Measurements from ENCODE around the gene MET. TPM values are rescaled to one million over a fixed set of nuclear protein-coding genes. Genes with fewer than 3 reads are reported as not detected.
A peak's percentile ranks its signal among the peaks of the same experiment; 100 is the strongest.

MET gene
- total and polyA plus RNA-seq, 10 donors: 0.68 to 28.8 (median 19.1) TPM

DNA sequence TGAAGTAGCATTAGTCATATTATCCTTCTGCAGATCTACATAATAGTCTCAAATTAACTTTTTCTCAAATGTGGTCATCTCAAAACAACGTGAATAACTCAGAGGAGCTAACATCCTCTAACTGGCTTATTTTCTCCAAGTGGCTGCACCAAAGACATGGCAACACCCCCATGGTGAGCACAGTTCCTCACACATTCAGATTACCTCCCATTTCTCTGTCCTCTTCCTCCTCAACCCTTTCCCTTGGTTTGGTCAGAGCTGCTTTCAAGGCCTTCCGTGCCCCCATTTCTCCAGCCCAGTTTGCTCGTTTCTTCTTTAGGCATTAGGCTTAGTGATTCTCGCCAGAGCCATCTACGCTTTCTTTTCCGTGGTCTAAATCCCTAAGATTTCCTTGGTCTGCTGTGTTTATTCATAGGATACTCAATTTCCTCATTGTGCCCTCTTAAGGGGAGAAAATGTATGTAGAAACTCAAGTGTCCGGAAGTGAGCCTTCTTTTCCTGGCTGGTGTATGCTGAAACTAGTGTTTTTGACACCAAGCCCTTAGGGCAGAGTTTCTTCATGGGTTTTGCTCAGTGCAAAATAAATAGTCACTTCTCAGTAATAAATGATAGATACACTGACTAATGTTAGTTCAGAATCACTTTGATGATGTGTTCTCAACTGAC is 2.6 kb downstream of the MET start:
- Histone ChIP-seq H3K4me3 (peak overlapping the region in 2 of 8 donors; percentile 53 to 73), H3K9me3 (peaks cover 0 to 2% (median 0%) of the 10 kb centered on the region in 8 donors), H3K36me3 (no peaks in the 10 kb centered on the region), H3K4me1 (peaks cover 6 to 22% (median 16%) of the 10 kb centered on the region in 6 donors), H3K27ac (no peak overlapping the region), H3K27me3 (replicated peaks in 1 of 7) (peaks cover 0 to 69% (median 32%) of the 10 kb centered on the region in 7 donors)
- TF ChIP-seq CTCF (IDR thresholded peaks at IDR 0.05 in 8 of 11, conservative IDR thresholded peaks at IDR 0.05 in 3 of 11) (no peak), POLR2A (IDR thresholded peaks at IDR 0.05) (no peak), POLR2AphosphoS5 (IDR thresholded peaks at IDR 0.05) (no peak)
- no peak for DNase-seq
- intact Hi-C loops (cut with DNase I; ENCODE audit: low total_unique reads): no loop called here
- 64 to 79% (median 70%) methylated on average over 7 of the region's 7 CpGs for WGBS, 5 donors

GRCh38 chr7:116675812-116676355 is 3.9 kb downstream of the MET start:
- no peaks in the 10 kb centered on the region for H3K9me3 ChIP-seq
- H3K4me3 ChIP-seq: no peak overlapping the region
- peaks cover 6 to 19% (median 16%) of the 10 kb centered on the region in 6 donors for H3K4me1 ChIP-seq
- H3K27ac ChIP-seq: no peak overlapping the region
- DNase-seq: no peak
- peaks cover 0 to 62% (median 28%) of the 10 kb centered on the region in 7 donors for H3K27me3 ChIP-seq (replicated peaks in 1 of 7)
- no peak for TF ChIP-seq POLR2AphosphoS5 (IDR thresholded peaks at IDR 0.05)
- TF ChIP-seq CTCF (IDR thresholded peaks at IDR 0.05 in 8 of 11, conservative IDR thresholded peaks at IDR 0.05 in 3 of 11): no peak
- no peak for TF ChIP-seq POLR2A (IDR thresholded peaks at IDR 0.05)
- H3K36me3 ChIP-seq: no peaks in the 10 kb centered on the region
- intact Hi-C loops (cut with DNase I; ENCODE audit: low total_unique reads): no loop called here
- whole genome bisulfite sequencing, 5 donors: 87 to 92% (median 89%) methylated on average over 6 of the region's 6 CpGs

DNA sequence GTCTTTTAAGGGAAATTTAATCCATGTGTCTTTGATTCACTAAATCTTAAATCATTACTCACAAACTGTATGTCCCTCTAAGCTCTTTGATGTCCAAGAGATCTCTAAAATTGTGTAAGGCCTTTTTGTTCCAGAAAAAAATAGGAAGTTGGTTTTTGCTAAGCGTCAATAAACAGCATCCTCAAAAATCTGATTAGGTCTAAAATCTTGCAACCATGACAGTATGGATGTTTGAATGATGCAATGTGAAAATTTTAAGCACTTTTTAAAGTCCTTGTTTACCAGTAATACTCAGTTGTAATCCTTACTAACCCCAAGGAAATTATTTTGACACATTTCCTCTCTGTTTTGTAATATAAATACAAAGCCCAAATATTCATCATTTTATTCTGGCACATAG is 6.8 kb downstream of the MET start:
- H3K4me1 ChIP-seq: peaks cover 0 to 4% (median 0%) of the 10 kb centered on the region in 6 donors
- H3K4me3 ChIP-seq: no peak overlapping the region
- peaks cover 0 to 53% (median 7%) of the 10 kb centered on the region in 7 donors for H3K27me3 ChIP-seq (replicated peaks in 1 of 7)
- peaks cover 0 to 3% (median 0%) of the 10 kb centered on the region in 8 donors for H3K9me3 ChIP-seq
- TF ChIP-seq CTCF (IDR thresholded peaks at IDR 0.05 in 8 of 11, conservative IDR thresholded peaks at IDR 0.05 in 3 of 11): no peak
- TF ChIP-seq POLR2A (IDR thresholded peaks at IDR 0.05): no peak
- TF ChIP-seq POLR2AphosphoS5 (IDR thresholded peaks at IDR 0.05): no peak
- intact Hi-C loops (cut with DNase I; ENCODE audit: low total_unique reads): no loop called here
- no peaks in the 10 kb centered on the region for H3K36me3 ChIP-seq
- no peak overlapping the region for H3K27ac ChIP-seq
- DNase-seq: no peak
- 44 to 77% (median 64%) methylated on average over 1 of the region's 1 CpG for WGBS, 5 donors

- TF ChIP-seq POLR2AphosphoS5 (IDR thresholded peaks at IDR 0.05) (no peak), CTCF (IDR thresholded peaks at IDR 0.05 in 8 of 11, conservative IDR thresholded peaks at IDR 0.05 in 3 of 11) (no peak), POLR2A (IDR thresholded peaks at IDR 0.05) (no peak)
- H3K4me3 ChIP-seq: no peak overlapping the region
- peaks cover 0 to 11% (median 0%) of the 10 kb centered on the region in 6 donors for H3K4me1 ChIP-seq
- H3K27me3 ChIP-seq (replicated peaks in 1 of 7): peaks cover 0 to 52% (median 7%) of the 10 kb centered on the region in 7 donors
- no peak overlapping the region for H3K27ac ChIP-seq
- 49 to 66% (median 64%) methylated on average over 4 of the region's 4 CpGs for WGBS, 5 donors
- intact Hi-C loops (cut with DNase I; ENCODE audit: low total_unique reads): no loop called here
- H3K9me3 ChIP-seq: peaks cover 0 to 3% (median 0%) of the 10 kb centered on the region in 8 donors
- DNase-seq: no peak
- H3K36me3 ChIP-seq: no peaks in the 10 kb centered on the region
Observed at GRCh38 chr7:116679500-116679899, 7.5 kb downstream of the MET start.
